ENCODE measurements around the gene STEAP2.

Gene STEAP2

DNA sequence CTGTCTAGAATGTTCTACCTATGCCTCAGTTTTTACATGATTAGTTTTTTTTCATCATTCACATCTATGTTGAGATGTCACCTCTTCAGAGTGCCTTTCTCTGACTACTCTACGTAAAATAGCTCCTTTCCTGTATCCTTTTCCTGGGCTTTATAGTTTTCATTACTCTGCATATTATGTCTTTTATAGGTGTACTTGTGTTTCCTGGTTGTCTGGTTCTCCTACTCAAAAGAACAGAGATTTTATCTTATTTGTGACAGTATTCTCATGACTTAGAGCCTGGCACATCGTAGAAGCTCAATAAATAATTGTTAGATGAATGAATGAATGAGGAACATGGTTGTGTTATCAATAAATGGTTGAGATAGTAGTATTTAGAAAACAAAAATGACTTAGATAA, 39.4 kb upstream of the STEAP2 start:
- Histone ChIP-seq H3K79me2 (ENCODE audit: insufficient read depth, low read length) (no peaks in the 10 kb centered on the region), H3K4me2 (ENCODE audit: low read depth, low read length, poor library complexity, severe bottlenecking) (no peak overlapping the region)
- TF ChIP-seq EZH2phosphoT487 (conservative IDR thresholded peaks at IDR 0.05; ENCODE audit: low read length), result no peak
- TF ChIP-seq, protein P1, sequence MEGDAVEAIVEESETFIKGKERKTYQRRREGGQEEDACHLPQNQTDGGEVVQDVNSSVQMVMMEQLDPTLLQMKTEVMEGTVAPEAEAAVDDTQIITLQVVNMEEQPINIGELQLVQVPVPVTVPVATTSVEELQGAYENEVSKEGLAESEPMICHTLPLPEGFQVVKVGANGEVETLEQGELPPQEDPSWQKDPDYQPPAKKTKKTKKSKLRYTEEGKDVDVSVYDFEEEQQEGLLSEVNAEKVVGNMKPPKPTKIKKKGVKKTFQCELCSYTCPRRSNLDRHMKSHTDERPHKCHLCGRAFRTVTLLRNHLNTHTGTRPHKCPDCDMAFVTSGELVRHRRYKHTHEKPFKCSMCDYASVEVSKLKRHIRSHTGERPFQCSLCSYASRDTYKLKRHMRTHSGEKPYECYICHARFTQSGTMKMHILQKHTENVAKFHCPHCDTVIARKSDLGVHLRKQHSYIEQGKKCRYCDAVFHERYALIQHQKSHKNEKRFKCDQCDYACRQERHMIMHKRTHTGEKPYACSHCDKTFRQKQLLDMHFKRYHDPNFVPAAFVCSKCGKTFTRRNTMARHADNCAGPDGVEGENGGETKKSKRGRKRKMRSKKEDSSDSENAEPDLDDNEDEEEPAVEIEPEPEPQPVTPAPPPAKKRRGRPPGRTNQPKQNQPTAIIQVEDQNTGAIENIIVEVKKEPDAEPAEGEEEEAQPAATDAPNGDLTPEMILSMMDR (IDR thresholded peaks at IDR 0.05; ENCODE audit: insufficient read depth, low read length, poor library complexity, severe bottlenecking), result no peak

DNA sequence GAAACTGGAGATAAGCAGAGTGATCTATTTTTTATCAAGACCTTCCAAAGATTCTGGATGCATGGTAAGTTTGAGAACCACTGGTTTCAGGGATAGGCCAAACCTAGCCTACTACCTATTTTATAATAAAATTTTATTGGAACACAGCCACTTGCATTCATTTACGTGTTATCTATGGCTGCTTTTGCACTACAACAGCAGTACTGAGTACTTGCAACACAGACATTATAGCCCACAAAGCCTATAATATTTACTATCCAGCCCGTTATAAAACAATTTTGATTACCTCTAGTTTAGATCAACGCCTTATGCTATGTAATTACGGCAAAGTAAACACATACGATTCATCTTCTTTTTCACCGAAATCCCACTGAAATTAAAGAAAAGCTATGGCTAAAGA, 38.9 kb upstream of the STEAP2 start:
- Histone ChIP-seq H3K9me3 (ENCODE audit: insufficient read depth, low read length) (peaks cover 11% of the 10 kb centered on the region; the same call in 1 of the 2 replicates), H3K79me2 (ENCODE audit: insufficient read depth, low read length) (no peaks in the 10 kb centered on the region), H3K27ac (ENCODE audit: low read depth, low read length) (no peak overlapping the region), H3K4me2 (ENCODE audit: low read depth, low read length, poor library complexity, severe bottlenecking) (no peak overlapping the region), H3F3A (ENCODE audit: insufficient read depth) (no peaks in the 10 kb centered on the region), H3K9me2 (replicated peaks; ENCODE audit: insufficient read depth, low read length) (no peaks in the 10 kb centered on the region), H3K36me3 (ENCODE audit: low read length) (no peaks in the 10 kb centered on the region), H2AFZ (ENCODE audit: low read depth, low read length, severe bottlenecking) (no peak overlapping the region), H3K9ac (ENCODE audit: low read length) (no peak overlapping the region), H3K4me3 (ENCODE audit: insufficient read depth, low read length, poor library complexity, severe bottlenecking) (no peak overlapping the region), H4K20me1 (ENCODE audit: low read depth, low read length) (no peaks in the 10 kb centered on the region), H3K27me3 (ENCODE audit: low read length) (no peaks in the 10 kb centered on the region)
- no peak for TF ChIP-seq EZH2phosphoT487 (conservative IDR thresholded peaks at IDR 0.05; ENCODE audit: low read length)
- TF ChIP-seq, protein P1 (IDR thresholded peaks at IDR 0.05; ENCODE audit: insufficient read depth, low read length, poor library complexity, severe bottlenecking), result no peak

More for the DNA sequence above, 39.4 kb upstream of the STEAP2 start:
- Histone ChIP-seq H3K4me3 (ENCODE audit: insufficient read depth, low read length, poor library complexity, severe bottlenecking) (no peak overlapping the region), H3K9me2 (replicated peaks; ENCODE audit: insufficient read depth, low read length) (no peaks in the 10 kb centered on the region), H4K20me1 (ENCODE audit: low read depth, low read length) (no peaks in the 10 kb centered on the region), H3K27ac (ENCODE audit: low read depth, low read length) (no peak overlapping the region), H3K36me3 (ENCODE audit: low read length) (no peaks in the 10 kb centered on the region), H3K27me3 (ENCODE audit: low read length) (no peaks in the 10 kb centered on the region), H2AFZ (ENCODE audit: low read depth, low read length, severe bottlenecking) (no peak overlapping the region), H3K9me3 (ENCODE audit: insufficient read depth, low read length) (peaks cover 11% of the 10 kb centered on the region; the same call in 1 of the 2 replicates), H3F3A (ENCODE audit: insufficient read depth) (no peaks in the 10 kb centered on the region), H3K9ac (ENCODE audit: low read length) (no peak overlapping the region)

DNA sequence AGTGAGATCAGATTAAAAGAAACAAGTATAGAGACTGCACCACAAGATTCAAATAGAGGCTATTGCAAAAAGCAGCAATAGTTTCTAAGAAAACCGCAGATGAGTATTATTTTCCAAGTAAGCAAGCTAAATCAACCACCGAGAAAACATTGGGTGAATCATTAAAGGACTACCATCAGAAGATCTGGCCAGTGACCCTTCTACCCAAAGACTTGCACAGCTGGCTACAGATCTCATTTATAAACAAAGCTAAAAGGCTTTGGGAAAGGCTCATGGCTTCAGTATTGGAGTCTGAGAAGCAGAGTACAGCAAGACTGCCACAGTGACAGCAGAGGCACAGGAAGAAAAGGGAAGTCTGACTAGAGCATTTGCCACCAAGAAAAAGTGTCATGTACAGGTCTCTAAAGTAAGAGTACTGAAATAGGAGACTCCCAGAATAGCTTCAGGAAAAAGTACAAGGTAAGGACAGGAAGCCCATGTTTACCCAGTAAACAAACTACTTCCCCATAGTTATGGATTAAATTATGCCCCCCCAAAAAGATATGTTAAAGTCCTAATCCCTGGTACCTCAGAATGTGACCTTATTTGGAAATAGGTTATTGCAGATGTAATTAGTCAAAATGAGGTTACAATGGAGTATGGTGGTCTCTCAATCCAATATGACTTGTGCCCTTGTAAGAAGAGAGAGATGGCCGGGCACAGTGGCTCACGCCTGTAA, 38.3 kb upstream of the STEAP2 start:
- H3K9ac ChIP-seq (ENCODE audit: low read length), result no peak overlapping the region
- TF ChIP-seq, protein P1 (IDR thresholded peaks at IDR 0.05; ENCODE audit: insufficient read depth, low read length, poor library complexity, severe bottlenecking), result no peak
- TF ChIP-seq EZH2phosphoT487 (conservative IDR thresholded peaks at IDR 0.05; ENCODE audit: low read length), result no peak
- no peak overlapping the region for H2AFZ ChIP-seq (ENCODE audit: low read depth, low read length, severe bottlenecking)
- H3K4me2 ChIP-seq (ENCODE audit: low read depth, low read length, poor library complexity, severe bottlenecking), result no peak overlapping the region
- no peak overlapping the region for H3K27ac ChIP-seq (ENCODE audit: low read depth, low read length)
- no peaks in the 10 kb centered on the region for H3K36me3 ChIP-seq (ENCODE audit: low read length)
- H3K9me2 ChIP-seq (replicated peaks; ENCODE audit: insufficient read depth, low read length), result no peaks in the 10 kb centered on the region
- no peaks in the 10 kb centered on the region for H4K20me1 ChIP-seq (ENCODE audit: low read depth, low read length)
- no peaks in the 10 kb centered on the region for H3K27me3 ChIP-seq (ENCODE audit: low read length)
- peaks cover 11% of the 10 kb centered on the region; the same call in 1 of the 2 replicates for H3K9me3 ChIP-seq (ENCODE audit: insufficient read depth, low read length)
- H3K79me2 ChIP-seq (ENCODE audit: insufficient read depth, low read length), result no peaks in the 10 kb centered on the region
- no peaks in the 10 kb centered on the region for H3F3A ChIP-seq (ENCODE audit: insufficient read depth)
- no peak overlapping the region for H3K4me3 ChIP-seq (ENCODE audit: insufficient read depth, low read length, poor library complexity, severe bottlenecking)

All from SU-DHL-6 (cell line).